Astrocyte (in vitro differentiated cells and primary cell): ENCODE results near the gene SLFN5. TPM values are rescaled to one million over a fixed set of nuclear protein-coding genes. Genes with fewer than 3 reads are reported as not detected.
"Not testable (repeated sequence)": the region's sequence is repeated elsewhere in the genome, so short reads cannot be mapped to it uniquely, and the experiment has no call there.

ENCODE experiments used
- DNase-seq: peaks from one replicate; pipeline ENCODE4 v3.0.0-alpha.2; 2010; ENCODE audit warnings: low read depth
- FAIRE-seq: peaks from 2 replicates; lab custom pipeline; 2011; peaks lifted over from hg19 to GRCh38; lab: Jason Lieb, UNC
- H2AFZ ChIP-seq: 2 replicates; pipeline ENCODE4 v1.6.0; 2012; ENCODE audit warnings: low read depth, low read length, inconsistent platforms
- H3K27ac ChIP-seq: 2 replicates; pipeline ENCODE4 v1.5.1; 2011; ENCODE audit warnings: low read depth, low read length, inconsistent platforms
- H3K27me3 ChIP-seq: 2 replicates; pipeline ENCODE4 v1.6.0; 2011; ENCODE audit warnings: low read length, inconsistent platforms; ENCODE audit not compliant: insufficient read depth
- H3K36me3 ChIP-seq: 2 replicates; pipeline ENCODE4 v1.5.1; 2011; ENCODE audit warnings: low read length, inconsistent platforms; ENCODE audit not compliant: insufficient read depth
- H3K4me1 ChIP-seq: 2 replicates; pipeline ENCODE4 v1.5.1; 2011; ENCODE audit warnings: low read length, inconsistent platforms; ENCODE audit not compliant: insufficient read depth
- H3K4me2 ChIP-seq: 2 replicates; pipeline ENCODE4 v1.6.0; 2012; ENCODE audit warnings: low read length, inconsistent platforms
- H3K4me3 ChIP-seq: 2 replicates; pipeline ENCODE4 v1.5.1; 2011; ENCODE audit warnings: low read depth, mild to moderate bottlenecking, low read length, inconsistent platforms; ENCODE audit not compliant: insufficient read depth
- H3K79me2 ChIP-seq: 2 replicates; pipeline ENCODE4 v1.6.0; 2012; ENCODE audit warnings: mild to moderate bottlenecking, low read length, inconsistent platforms; ENCODE audit not compliant: insufficient read depth
- H3K9ac ChIP-seq: 2 replicates; pipeline ENCODE4 v1.6.0; 2012; ENCODE audit warnings: mild to moderate bottlenecking, low read length, inconsistent platforms
- H3K9me3 ChIP-seq: 2 replicates; pipeline ENCODE4 v1.5.1; 2012; ENCODE audit warnings: low read depth, mild to moderate bottlenecking, low read length, inconsistent platforms; ENCODE audit not compliant: insufficient read depth
- H4K20me1 ChIP-seq: 2 replicates; pipeline ENCODE4 v1.6.0; 2012; ENCODE audit warnings: low read length, inconsistent platforms; ENCODE audit not compliant: insufficient read depth
- H3K27ac Mint-ChIP-seq: one replicate; pipeline ENCODE4 v1.8.0; 2021; ENCODE audit warnings: mild to moderate bottlenecking, mixed read lengths; ENCODE audit not compliant: unreplicated experiment
- H3K27me3 Mint-ChIP-seq: one replicate; pipeline ENCODE4 v1.8.0; 2021; ENCODE audit warnings: low read depth, mixed read lengths; ENCODE audit not compliant: unreplicated experiment
- H3K36me3 Mint-ChIP-seq: one replicate; pipeline ENCODE4 v1.8.0; 2021; ENCODE audit warnings: low read depth, mixed read lengths; ENCODE audit not compliant: unreplicated experiment
- H3K4me1 Mint-ChIP-seq: one replicate; pipeline ENCODE4 v1.8.0; 2021; ENCODE audit warnings: low read depth, mixed read lengths; ENCODE audit not compliant: unreplicated experiment
- H3K4me3 Mint-ChIP-seq: one replicate; pipeline ENCODE4 v1.8.0; 2021; ENCODE audit warnings: mild to moderate bottlenecking, moderate library complexity, mixed read lengths; ENCODE audit not compliant: unreplicated experiment
- H3K9me3 Mint-ChIP-seq: one replicate; pipeline ENCODE4 v1.8.0; 2021; ENCODE audit warnings: mild to moderate bottlenecking, mixed read lengths; ENCODE audit not compliant: unreplicated experiment
- EZH2 ChIP-seq: IDR thresholded peaks from 2 replicates; pipeline ENCODE4 v1.6.1; 2012; ENCODE audit warnings: mild to moderate bottlenecking, low read length, inconsistent platforms; ENCODE audit not compliant: insufficient read depth
- total RNA-seq: library from RNA; stranded (reverse); gene quantifications from 2 replicates; pipeline ENCODE4 v1.2.1, GENCODE V29; 2021
- TF ChIP-seq, protein P1 (sequence below): IDR thresholded peaks from 2 replicates; pipeline ENCODE4 v1.5.1; 2011; ENCODE audit warnings: low read depth, mild to moderate bottlenecking, inconsistent platforms, low read length, moderate library complexity; ENCODE audit not compliant: insufficient read depth

Gene SLFN5
- total RNA-seq, 1 donor from 2014 or later: 108 TPM

DNA sequence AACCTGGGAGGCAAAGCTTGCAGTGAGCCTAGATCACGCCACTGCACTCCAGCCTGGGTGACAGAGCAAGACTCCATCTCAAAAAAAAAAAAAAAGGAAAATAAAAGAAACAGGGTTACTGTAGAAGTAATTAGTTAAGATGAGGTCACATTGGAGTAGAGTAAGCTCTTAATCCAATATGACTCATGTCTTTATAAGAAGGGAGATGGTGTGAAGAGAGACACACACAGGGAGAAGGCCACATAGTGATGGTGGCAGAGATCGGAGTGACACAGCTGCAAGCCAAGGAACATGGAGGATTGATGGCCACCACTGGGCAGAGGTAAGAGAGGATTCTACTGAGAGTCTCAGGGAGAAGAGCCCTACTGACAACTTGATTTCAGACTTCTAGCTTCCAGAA, 15.3 kb upstream of the SLFN5 start:
- no peak overlapping the region for H3K4me2 ChIP-seq
- no peak for FAIRE-seq

DNA sequence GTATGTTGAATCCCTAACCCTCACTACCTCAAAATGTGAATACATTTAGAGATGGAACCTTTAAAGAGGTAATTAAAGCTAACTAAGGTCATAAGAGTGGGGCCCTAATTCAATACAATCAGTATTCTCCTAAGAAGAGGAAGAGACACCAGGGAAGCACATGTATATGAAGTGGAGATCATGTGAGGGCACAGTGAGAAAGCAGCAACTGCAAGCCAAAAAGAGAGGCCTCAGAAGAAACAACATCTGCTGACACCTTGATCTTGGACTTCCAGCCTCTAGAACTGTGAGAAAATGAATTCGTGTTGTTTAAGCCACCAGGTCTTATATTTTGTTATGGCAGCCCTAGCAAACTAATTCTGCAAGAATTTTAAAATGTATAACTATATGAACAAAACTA, 13.2 kb upstream of the SLFN5 start:
- DNase-seq (no peak), FAIRE-seq (no peak)
- Mint-ChIP-seq H3K9me3 (peaks cover 4% of the 10 kb centered on the region), H3K27ac (no peak overlapping the region), H3K36me3 (no peaks in the 10 kb centered on the region), H3K4me3 (no peak overlapping the region), H3K4me1 (no peaks in the 10 kb centered on the region), H3K27me3 (peaks cover 14% of the 10 kb centered on the region)
- no peaks in the 10 kb centered on the region for H3K79me2 ChIP-seq
- H3K36me3 ChIP-seq: no peaks in the 10 kb centered on the region
- TF ChIP-seq, protein P1, sequence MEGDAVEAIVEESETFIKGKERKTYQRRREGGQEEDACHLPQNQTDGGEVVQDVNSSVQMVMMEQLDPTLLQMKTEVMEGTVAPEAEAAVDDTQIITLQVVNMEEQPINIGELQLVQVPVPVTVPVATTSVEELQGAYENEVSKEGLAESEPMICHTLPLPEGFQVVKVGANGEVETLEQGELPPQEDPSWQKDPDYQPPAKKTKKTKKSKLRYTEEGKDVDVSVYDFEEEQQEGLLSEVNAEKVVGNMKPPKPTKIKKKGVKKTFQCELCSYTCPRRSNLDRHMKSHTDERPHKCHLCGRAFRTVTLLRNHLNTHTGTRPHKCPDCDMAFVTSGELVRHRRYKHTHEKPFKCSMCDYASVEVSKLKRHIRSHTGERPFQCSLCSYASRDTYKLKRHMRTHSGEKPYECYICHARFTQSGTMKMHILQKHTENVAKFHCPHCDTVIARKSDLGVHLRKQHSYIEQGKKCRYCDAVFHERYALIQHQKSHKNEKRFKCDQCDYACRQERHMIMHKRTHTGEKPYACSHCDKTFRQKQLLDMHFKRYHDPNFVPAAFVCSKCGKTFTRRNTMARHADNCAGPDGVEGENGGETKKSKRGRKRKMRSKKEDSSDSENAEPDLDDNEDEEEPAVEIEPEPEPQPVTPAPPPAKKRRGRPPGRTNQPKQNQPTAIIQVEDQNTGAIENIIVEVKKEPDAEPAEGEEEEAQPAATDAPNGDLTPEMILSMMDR: no peak
- no peak for TF ChIP-seq EZH2
- H3K9me3 ChIP-seq: no peaks in the 10 kb centered on the region
- no peak overlapping the region for H3K4me2 ChIP-seq
- H3K27me3 ChIP-seq: no peaks in the 10 kb centered on the region
- H3K4me3 ChIP-seq: no peak overlapping the region
- H4K20me1 ChIP-seq: no peaks in the 10 kb centered on the region
- H2AFZ ChIP-seq: no peak overlapping the region
- no peaks in the 10 kb centered on the region for H3K4me1 ChIP-seq
- no peak overlapping the region for H3K27ac ChIP-seq
- no peak overlapping the region for H3K9ac ChIP-seq

More for the DNA sequence above, 15.3 kb upstream of the SLFN5 start:
- no peak overlapping the region for H3K27ac Mint-ChIP-seq
- H3K36me3 Mint-ChIP-seq: no peaks in the 10 kb centered on the region
- no peaks in the 10 kb centered on the region for H3K4me1 Mint-ChIP-seq
- H3K27me3 Mint-ChIP-seq: peaks cover 14% of the 10 kb centered on the region
- H3K79me2 ChIP-seq: no peaks in the 10 kb centered on the region
- H3K4me3 Mint-ChIP-seq: no peak overlapping the region
- H3K27ac ChIP-seq: no peak overlapping the region
- no peaks in the 10 kb centered on the region for H3K4me1 ChIP-seq
- TF ChIP-seq EZH2: no peak
- TF ChIP-seq, protein P1: no peak
- no peak overlapping the region for H3K9ac ChIP-seq
- H3K9me3 ChIP-seq: no peaks in the 10 kb centered on the region
- H3K4me3 ChIP-seq: no peak overlapping the region
- no peaks in the 10 kb centered on the region for H4K20me1 ChIP-seq
- no peak overlapping the region for H2AFZ ChIP-seq
- peaks cover 4% of the 10 kb centered on the region for H3K9me3 Mint-ChIP-seq
- H3K27me3 ChIP-seq: no peaks in the 10 kb centered on the region
- H3K36me3 ChIP-seq: no peaks in the 10 kb centered on the region
- no peak for DNase-seq

DNA sequence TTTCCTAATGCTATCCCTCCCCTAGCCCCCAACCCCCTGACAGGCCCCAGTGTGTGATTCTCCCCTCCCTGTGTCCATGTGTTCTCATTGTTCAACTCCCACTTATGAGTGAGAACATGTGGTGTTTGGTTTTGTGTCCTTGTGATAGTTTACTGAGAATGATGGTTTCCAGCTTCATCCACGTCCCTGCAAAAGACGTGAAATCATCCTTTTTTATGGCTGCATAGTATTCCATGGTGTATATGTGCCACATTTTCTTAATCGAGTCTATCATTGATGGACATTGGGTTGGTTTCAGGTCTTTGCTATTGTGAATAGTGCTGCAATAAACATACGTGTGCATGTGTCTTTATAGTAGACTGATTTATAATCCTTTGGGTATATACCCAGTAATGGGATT, 8.6 kb upstream of the SLFN5 start:
- not testable (repeated sequence) for H3K36me3 Mint-ChIP-seq, H3K4me1 Mint-ChIP-seq, H3K9me3 ChIP-seq, H3K79me2 ChIP-seq, H4K20me1 ChIP-seq, H3K9ac ChIP-seq, H3K4me3 Mint-ChIP-seq, H3K27ac Mint-ChIP-seq, H2AFZ ChIP-seq, H3K4me1 ChIP-seq, H3K36me3 ChIP-seq, H3K4me2 ChIP-seq, DNase-seq, FAIRE-seq, H3K4me3 ChIP-seq, H3K27ac ChIP-seq, H3K27me3 ChIP-seq, H3K9me3 Mint-ChIP-seq
- peaks cover 12% of the 10 kb centered on the region for H3K27me3 Mint-ChIP-seq
